HCT116 (cell line): ENCODE data around the gene ARHGAP10. TPM values are rescaled to one million over a fixed set of nuclear protein-coding genes. Genes with fewer than 3 reads are reported as not detected.

Source experiments
- ATAC-seq: fragments of 200-7000 bp; cut with Tn5 transposase; 2 replicates; pipeline ENCODE4 v1.9.1; 2020; ENCODE audit warnings: mild to moderate bottlenecking, moderate library complexity
- BruUV-seq: library from RNA; stranded (reverse); fragments of 400-500 nt; replicated peaks from 2 replicates; lab custom pipeline; 2021; lab: Mats Ljungman, UMichigan
- CTCF ChIA-PET: fragments of 300-600 bp; sonication (Branson Sonifier 250); formaldehyde crosslinking; loops from one replicate; lab custom pipeline; 2021; ENCODE audit warnings: antibody characterized with exemption; lab: Charles Lee
- POLR2A ChIA-PET: fragments of 300-600, 350-600 bp; sonication (Branson Sonifier 250); formaldehyde crosslinking; loops from one replicate; lab custom pipeline; 2021; ENCODE audit warnings: antibody characterized with exemption; lab: Charles Lee
- RAD21 ChIA-PET, 2 experiments: fragments of 300-600 bp; sonication (Branson Sonifier 250); formaldehyde crosslinking; loops; one replicate each; lab custom pipeline; 2023; ENCODE audit warnings: low total read pairs in 2 of 2; ENCODE audit not compliant: uncharacterized antibody in 2 of 2, unreplicated experiment in 2 of 2, low non-redundant PET in 1 of 2; lab: Charles Lee
- DNase-seq: peaks from one replicate; pipeline ENCODE4 v3.0.0-alpha.2; 2010; ENCODE audit warnings: low read depth, low spot score
- H2AFZ ChIP-seq: fragments of 200-600 bp; shearing (Covaris generic), sonication (generic); 2 replicates; pipeline ENCODE4 v1.6.1; 2017; ENCODE audit warnings: low read depth, mixed run types, mixed read lengths, antibody characterized with exemption, low read length; ENCODE audit not compliant: poor library complexity, severe bottlenecking
- H3K27ac ChIP-seq: 2 replicates; pipeline ENCODE4 v1.5.1; 2012; ENCODE audit warnings: low read depth, low read length
- H3K27me3 ChIP-seq: fragments of 200-600 bp; sonication (generic); 2 replicates; pipeline ENCODE4 v1.6.1; 2016; ENCODE audit warnings: mixed run types, low read length, mixed read lengths; ENCODE audit not compliant: insufficient read depth
- H3K36me3 ChIP-seq, 2 experiments: fragments of 200-500 bp in 1 of 2; fragments of 200-600 bp in 1 of 2; sonication (Bioruptor generic) in 1 of 2; sonication (generic) in 1 of 2; 2 replicates each; pipeline versions ENCODE4 v1.5.1 to v1.6.1; 2014 to 2016; ENCODE audit warnings: low read length in 2 of 2, inconsistent platforms in 1 of 2, mixed read lengths in 1 of 2, mixed run types in 1 of 2; ENCODE audit not compliant: insufficient read depth in 2 of 2, control insufficient read depth in 1 of 2
- H3K4me1 ChIP-seq, 2 experiments: fragments of 200-600 bp in 1 of 2; sonication (generic) in 1 of 2; 2 replicates each; pipeline versions ENCODE4 v1.5.1 to v1.6.1; 2012 to 2017; ENCODE audit warnings: low read length in 2 of 2, inconsistent platforms in 1 of 2, mild to moderate bottlenecking in 1 of 2, mixed read lengths in 1 of 2, mixed run types in 1 of 2, moderate library complexity in 1 of 2; ENCODE audit not compliant: insufficient read depth in 2 of 2, control insufficient read depth in 1 of 2
- H3K4me2 ChIP-seq: fragments of 200-600 bp; sonication (generic); 2 replicates; pipeline ENCODE4 v1.6.1; 2017; ENCODE audit warnings: mixed run types, low read length, mixed read lengths
- H3K4me3 ChIP-seq, 2 experiments: fragments of 200-600 bp in 1 of 2; sonication (generic) in 1 of 2; replicated peaks in 1 of 2; 2 replicates each; pipeline ENCODE4 v1.5.1; 2011 to 2016; ENCODE audit warnings: low read length in 2 of 2, control low read depth in 1 of 2, low read depth in 1 of 2, mild to moderate bottlenecking in 1 of 2, mixed read lengths in 1 of 2, mixed run types in 1 of 2
- H3K79me2 ChIP-seq: fragments of 200-600 bp; sonication (generic); 2 replicates; pipeline ENCODE4 v1.6.1; 2017; ENCODE audit warnings: mild to moderate bottlenecking, mixed run types, low read length, moderate library complexity, mixed read lengths; ENCODE audit not compliant: insufficient read depth
- H3K9ac ChIP-seq: fragments of 200-600 bp; sonication (generic); 2 replicates; pipeline ENCODE4 v1.6.1; 2016; ENCODE audit warnings: low read length, mixed read lengths
- H3K9me2 ChIP-seq: fragments of 200-600 bp; sonication (generic), shearing (Covaris generic); 2 replicates; pipeline ENCODE4 v1.6.1; 2017; ENCODE audit warnings: mixed run types, mild to moderate bottlenecking, moderate library complexity; ENCODE audit not compliant: insufficient read depth
- H3K9me3 ChIP-seq, 2 experiments: fragments of 200-500 bp in 1 of 2; fragments of 200-600 bp in 1 of 2; sonication (Bioruptor generic) in 1 of 2; sonication (generic) in 1 of 2; 2 replicates each; pipeline ENCODE4 v1.6.1; 2014 to 2017; ENCODE audit warnings: low read length in 2 of 2, mixed read lengths in 2 of 2, inconsistent platforms in 1 of 2, low read depth in 1 of 2, mild to moderate bottlenecking in 1 of 2, mixed run types in 1 of 2, moderate library complexity in 1 of 2; ENCODE audit not compliant: control insufficient read depth in 1 of 2, insufficient read depth in 1 of 2
- H4K20me1 ChIP-seq: fragments of 200-600 bp; sonication (generic), shearing (Covaris generic); 2 replicates; pipeline ENCODE4 v1.6.1; 2017; ENCODE audit warnings: mixed run types, mild to moderate bottlenecking, moderate library complexity; ENCODE audit not compliant: insufficient read depth
- CBX3 ChIP-seq: IDR thresholded peaks from 2 replicates; pipeline ENCODE4 v1.6.1; 2012; ENCODE audit warnings: low read depth
- CEBPB ChIP-seq: IDR thresholded peaks from 2 replicates; pipeline ENCODE4 v1.6.1; 2012; ENCODE audit warnings: low read depth
- EGR1 ChIP-seq: IDR thresholded peaks from 2 replicates; pipeline ENCODE4 v1.6.1; 2012; ENCODE audit warnings: low read depth
- ELF1 ChIP-seq: IDR thresholded peaks from 2 replicates; pipeline ENCODE4 v1.6.1; 2012; ENCODE audit warnings: low read depth, borderline replicate concordance
- EZH2 ChIP-seq: fragments of 200-600 bp; sonication (generic); IDR thresholded peaks from 2 replicates; pipeline ENCODE4 v1.6.1; 2017; ENCODE audit warnings: antibody characterized with exemption, mixed run types
- EZH2phosphoT487 ChIP-seq: fragments of 200-600 bp; IDR thresholded peaks from 2 replicates; pipeline ENCODE4 v1.6.1; 2018; ENCODE audit warnings: antibody characterized with exemption, borderline replicate concordance
- JUND ChIP-seq: IDR thresholded peaks from 2 replicates; pipeline ENCODE4 v1.6.1; 2012
- POLR2A ChIP-seq: IDR thresholded peaks from 2 replicates; pipeline ENCODE4 v1.7.0; 2011; ENCODE audit warnings: borderline replicate concordance; ENCODE audit not compliant: insufficient read depth, insufficient read length; ENCODE audit errors: extremely low read depth
- POLR2AphosphoS5 ChIP-seq: IDR thresholded peaks from 2 replicates; pipeline ENCODE4 v1.6.1; 2011; ENCODE audit warnings: mild to moderate bottlenecking, low read depth, low read length, moderate library complexity
- RAD21 ChIP-seq: IDR thresholded peaks from 2 replicates; pipeline ENCODE4 v1.6.1; 2012; ENCODE audit warnings: low read depth, mild to moderate bottlenecking
- SIN3A ChIP-seq: IDR thresholded peaks from 2 replicates; pipeline ENCODE4 v1.6.1; 2012; ENCODE audit warnings: low read depth
- SRF ChIP-seq: IDR thresholded peaks from 2 replicates; pipeline ENCODE4 v1.6.1; 2012; ENCODE audit warnings: low read depth
- TCF7L2 ChIP-seq: IDR thresholded peaks from 2 replicates; pipeline ENCODE4 v1.7.0; 2011; ENCODE audit warnings: borderline replicate concordance, inconsistent platforms; ENCODE audit not compliant: insufficient read depth, insufficient read length; ENCODE audit errors: extremely low read depth
- ZFX ChIP-seq: fragments of 450-650 bp; IDR thresholded peaks from 2 replicates; pipeline ENCODE4 v1.6.1; 2017
- ZNF274 ChIP-seq: fragments of 200-500 bp; sonication (Bioruptor generic); IDR thresholded peaks from 2 replicates; pipeline ENCODE4 v1.6.1; 2014; ENCODE audit warnings: mild to moderate bottlenecking, low read depth, low read length, inconsistent platforms
- intact Hi-C: fragments of 100-400 bp; cut with micrococcal nuclease; formaldehyde crosslinking; loops from 2 replicates; pipeline ENCODE4 v1.10.0; 2022
- total RNA-seq: library from RNA; stranded (reverse); gene quantifications from one replicate; pipeline ENCODE4 v1.2.1, GENCODE V29; 2021; ENCODE audit not compliant: unreplicated experiment
- TF ChIP-seq, protein P1 (sequence below), 3 experiments: fragments of 200-600 bp in 1 of 3; sonication (generic) in 1 of 3; IDR thresholded peaks in 2 of 3; conservative IDR thresholded peaks in 1 of 3; 2 replicates each; pipeline ENCODE4 v1.5.1; 2012 to 2017; ENCODE audit warnings: low read depth in 2 of 3, low read length in 2 of 3, antibody characterized with exemption in 1 of 3, borderline replicate concordance in 1 of 3, control low read depth in 1 of 3, mild to moderate bottlenecking in 1 of 3, mixed read lengths in 1 of 3, mixed run types in 1 of 3, moderate library complexity in 1 of 3; ENCODE audit not compliant: insufficient read depth in 1 of 3
- TF ChIP-seq, protein P2 (sequence below): IDR thresholded peaks from 2 replicates; pipeline ENCODE4 v1.6.1; 2012
- TF ChIP-seq, protein P3 (sequence below): IDR thresholded peaks from 2 replicates; pipeline ENCODE4 v1.6.1; 2011; ENCODE audit warnings: mild to moderate bottlenecking, low read length, moderate library complexity; ENCODE audit not compliant: insufficient replicate concordance; ENCODE audit errors: extremely low read depth
- TF ChIP-seq, protein P4 (sequence below): IDR thresholded peaks from 2 replicates; pipeline ENCODE4 v1.6.1; 2012

Gene ARHGAP10
- total RNA-seq, 1 experiment from 2014 or later = 24.7 TPM

DNA sequence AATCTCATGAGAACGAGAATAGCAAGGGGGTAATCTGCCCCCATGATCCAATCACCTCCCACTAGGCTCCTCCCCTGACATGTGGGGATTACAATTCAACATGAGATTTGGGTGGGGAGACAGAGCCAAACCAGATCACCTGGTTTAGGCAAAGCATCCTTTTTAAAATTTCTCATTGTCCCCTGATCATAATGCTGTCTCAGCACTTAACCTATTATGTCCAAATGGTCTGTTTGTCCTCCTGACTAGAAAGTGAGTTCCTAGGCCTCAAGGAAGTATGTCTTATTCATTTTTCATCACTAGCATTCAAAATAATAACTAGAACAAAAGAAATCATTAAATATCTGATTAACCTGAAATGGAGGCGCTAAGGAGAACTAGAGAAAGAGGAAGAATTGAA, 40.1 kb upstream of the ARHGAP10 start:
- H3K4me3 ChIP-seq = no peak overlapping the region
- H2AFZ ChIP-seq = no peak overlapping the region
- H3K9ac ChIP-seq = no peak overlapping the region
- no peaks in the 10 kb centered on the region for H3K79me2 ChIP-seq
- H3K27ac ChIP-seq = no peak overlapping the region
- H3K27me3 ChIP-seq = no peaks in the 10 kb centered on the region
- no TSS peak for BruUV-seq
- no peaks in the 10 kb centered on the region for H3K36me3 ChIP-seq
- CTCF ChIA-PET = no interaction called here
- RAD21 ChIA-PET = no interaction called here
- DNase-seq = no peak
- POLR2A ChIA-PET = no interaction called here
- no peak overlapping the region for H3K4me2 ChIP-seq
- no peaks in the 10 kb centered on the region for H3K9me3 ChIP-seq
- no peaks in the 10 kb centered on the region for H3K4me1 ChIP-seq
- TF ChIP-seq CEBPB (no peak), ZFX (no peak), CBX3 (no peak), EGR1 (no peak), SRF (no peak), POLR2AphosphoS5 (no peak), EZH2 (no peak), POLR2A (no peak), ZNF274 (no peak), SIN3A (no peak), ELF1 (no peak), TCF7L2 (no peak), JUND (no peak), RAD21 (no peak), EZH2phosphoT487 (no peak)
- TF ChIP-seq, protein P1, sequence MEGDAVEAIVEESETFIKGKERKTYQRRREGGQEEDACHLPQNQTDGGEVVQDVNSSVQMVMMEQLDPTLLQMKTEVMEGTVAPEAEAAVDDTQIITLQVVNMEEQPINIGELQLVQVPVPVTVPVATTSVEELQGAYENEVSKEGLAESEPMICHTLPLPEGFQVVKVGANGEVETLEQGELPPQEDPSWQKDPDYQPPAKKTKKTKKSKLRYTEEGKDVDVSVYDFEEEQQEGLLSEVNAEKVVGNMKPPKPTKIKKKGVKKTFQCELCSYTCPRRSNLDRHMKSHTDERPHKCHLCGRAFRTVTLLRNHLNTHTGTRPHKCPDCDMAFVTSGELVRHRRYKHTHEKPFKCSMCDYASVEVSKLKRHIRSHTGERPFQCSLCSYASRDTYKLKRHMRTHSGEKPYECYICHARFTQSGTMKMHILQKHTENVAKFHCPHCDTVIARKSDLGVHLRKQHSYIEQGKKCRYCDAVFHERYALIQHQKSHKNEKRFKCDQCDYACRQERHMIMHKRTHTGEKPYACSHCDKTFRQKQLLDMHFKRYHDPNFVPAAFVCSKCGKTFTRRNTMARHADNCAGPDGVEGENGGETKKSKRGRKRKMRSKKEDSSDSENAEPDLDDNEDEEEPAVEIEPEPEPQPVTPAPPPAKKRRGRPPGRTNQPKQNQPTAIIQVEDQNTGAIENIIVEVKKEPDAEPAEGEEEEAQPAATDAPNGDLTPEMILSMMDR (IDR thresholded peaks at IDR 0.05 in 2 of 3, conservative IDR thresholded peaks at IDR 0.05 in 1 of 3; ENCODE audit: borderline replicate concordance in 1 of 3, insufficient read depth in 1 of 3, low read depth in 2 of 3, low read length in 2 of 3) = no peak
- TF ChIP-seq, protein P2, sequence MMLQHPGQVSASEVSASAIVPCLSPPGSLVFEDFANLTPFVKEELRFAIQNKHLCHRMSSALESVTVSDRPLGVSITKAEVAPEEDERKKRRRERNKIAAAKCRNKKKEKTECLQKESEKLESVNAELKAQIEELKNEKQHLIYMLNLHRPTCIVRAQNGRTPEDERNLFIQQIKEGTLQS = no peak
- TF ChIP-seq, protein P3, sequence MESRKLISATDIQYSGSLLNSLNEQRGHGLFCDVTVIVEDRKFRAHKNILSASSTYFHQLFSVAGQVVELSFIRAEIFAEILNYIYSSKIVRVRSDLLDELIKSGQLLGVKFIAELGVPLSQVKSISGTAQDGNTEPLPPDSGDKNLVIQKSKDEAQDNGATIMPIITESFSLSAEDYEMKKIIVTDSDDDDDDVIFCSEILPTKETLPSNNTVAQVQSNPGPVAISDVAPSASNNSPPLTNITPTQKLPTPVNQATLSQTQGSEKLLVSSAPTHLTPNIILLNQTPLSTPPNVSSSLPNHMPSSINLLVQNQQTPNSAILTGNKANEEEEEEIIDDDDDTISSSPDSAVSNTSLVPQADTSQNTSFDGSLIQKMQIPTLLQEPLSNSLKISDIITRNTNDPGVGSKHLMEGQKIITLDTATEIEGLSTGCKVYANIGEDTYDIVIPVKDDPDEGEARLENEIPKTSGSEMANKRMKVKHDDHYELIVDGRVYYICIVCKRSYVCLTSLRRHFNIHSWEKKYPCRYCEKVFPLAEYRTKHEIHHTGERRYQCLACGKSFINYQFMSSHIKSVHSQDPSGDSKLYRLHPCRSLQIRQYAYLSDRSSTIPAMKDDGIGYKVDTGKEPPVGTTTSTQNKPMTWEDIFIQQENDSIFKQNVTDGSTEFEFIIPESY = no peak
- TF ChIP-seq, protein P4, sequence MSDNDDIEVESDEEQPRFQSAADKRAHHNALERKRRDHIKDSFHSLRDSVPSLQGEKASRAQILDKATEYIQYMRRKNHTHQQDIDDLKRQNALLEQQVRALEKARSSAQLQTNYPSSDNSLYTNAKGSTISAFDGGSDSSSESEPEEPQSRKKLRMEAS = no peak
- no peaks in the 10 kb centered on the region for H3K9me2 ChIP-seq
- no peaks in the 10 kb centered on the region for H4K20me1 ChIP-seq
- no peak for ATAC-seq
- intact Hi-C loops = loop anchor here (5.0 kb wide), 1 partner anchor 175 kb away; no protein-coding TSS in a partner anchor
